HG03520 (cell line): ENCODE measurements around the gene EIF4B.
A peak's percentile ranks its signal among the peaks of the same experiment; 100 is the strongest.

ENCODE experiments used
- ATAC-seq: cut with Tn5 transposase; IDR thresholded peaks from one replicate; pipeline ENCODE4 v1.9.1; 2021; ENCODE audit warnings: mild to moderate bottlenecking, moderate library complexity; ENCODE audit not compliant: unreplicated experiment

The EIF4B gene

GRCh38 chr12:53067993-53068770 is 61.9 kb downstream of the EIF4B start:
- no peak for ATAC-seq

- no peak for ATAC-seq
Observed at GRCh38 chr12:53068811-53069585, 62.7 kb downstream of the EIF4B start.

DNA sequence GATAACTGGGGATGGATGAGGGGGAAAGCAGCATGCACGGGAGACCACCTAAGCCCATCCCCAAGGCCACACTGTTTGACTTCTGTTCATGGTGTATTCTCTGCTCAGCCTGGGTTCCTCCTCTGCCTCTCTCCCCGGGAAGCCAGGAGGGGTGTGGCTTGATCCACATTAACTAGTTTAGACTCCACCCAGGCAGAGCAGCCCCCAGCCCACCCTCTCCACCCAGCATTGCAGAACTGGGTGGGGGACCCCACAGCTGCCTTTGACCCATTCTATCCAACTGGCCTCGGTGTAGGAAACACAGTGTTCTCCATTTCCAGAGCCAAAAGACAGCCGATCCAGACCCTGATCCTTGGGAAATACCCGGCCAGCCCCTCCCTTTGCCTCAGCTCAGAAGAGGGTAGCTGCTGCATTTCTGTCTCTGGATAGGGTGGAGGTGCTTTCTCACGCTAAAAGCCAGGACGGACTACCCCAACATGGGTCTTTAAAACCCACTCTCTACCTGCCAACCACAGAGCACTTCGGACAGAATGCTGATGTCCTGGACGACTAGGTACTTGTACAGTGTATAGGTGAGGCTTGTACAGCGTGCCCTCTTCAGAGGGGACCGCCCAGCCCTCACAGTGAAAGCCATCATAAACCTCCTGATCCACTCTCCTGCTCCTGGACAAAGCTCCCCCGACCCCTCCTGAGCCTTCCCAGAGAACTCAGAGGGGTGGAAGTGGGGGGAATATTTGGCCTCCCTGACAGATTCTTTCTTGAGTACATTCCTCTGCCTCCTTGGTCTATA is 63.6 kb downstream of the EIF4B start:
- no peak for ATAC-seq

- ATAC-seq, result no peak
Observed at GRCh38 chr12:53070877-53071492, 64.7 kb downstream of the EIF4B start.

- ATAC-seq, result no peak
Observed at GRCh38 chr12:53071591-53072551, 65.6 kb downstream of the EIF4B start.

DNA sequence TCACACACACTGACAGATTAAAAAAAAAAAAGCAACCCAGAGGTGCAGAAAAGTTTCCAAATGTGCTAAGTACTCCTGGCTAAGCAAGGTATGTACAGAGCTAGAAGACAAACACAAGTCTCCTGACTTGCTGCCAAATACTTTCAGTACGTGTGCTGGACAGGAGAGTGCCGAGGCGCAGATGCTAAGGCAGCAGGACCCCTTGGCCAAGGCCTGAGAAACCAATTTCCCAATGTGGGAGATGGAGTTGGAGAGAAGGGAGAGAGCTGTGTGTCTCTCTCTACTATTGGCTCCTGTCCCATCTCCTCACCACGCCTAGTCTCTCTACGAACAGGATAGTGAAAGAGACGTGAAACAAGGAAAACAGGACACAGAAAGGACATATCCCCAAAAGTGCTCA is 67.6 kb downstream of the EIF4B start:
- ATAC-seq, result no peak

- no peak for ATAC-seq
Observed at GRCh38 chr12:53074283-53074998, 68.2 kb downstream of the EIF4B start.

DNA sequence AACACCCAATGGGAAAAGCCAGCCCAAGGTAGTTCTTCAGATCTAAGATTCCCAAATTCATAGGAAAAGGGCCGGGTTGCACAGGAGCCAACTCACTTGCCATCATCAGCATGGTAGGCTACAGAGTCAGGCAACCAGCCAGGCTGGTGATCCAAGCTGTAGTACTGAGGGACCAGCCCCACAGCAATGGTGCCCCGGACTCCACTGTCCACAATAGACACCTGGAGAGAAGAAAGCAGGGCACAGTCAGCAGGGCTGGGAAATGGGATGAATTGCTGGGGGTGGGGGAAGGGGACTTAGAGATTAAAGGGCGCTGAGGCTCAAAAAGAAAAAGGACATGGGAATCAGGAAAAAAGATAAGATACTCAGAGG is 68.7 kb downstream of the EIF4B start:
- ATAC-seq, result no peak

GRCh38 chr12:53076461-53076860 is 70.2 kb downstream of the EIF4B start:
- no peak for ATAC-seq

DNA sequence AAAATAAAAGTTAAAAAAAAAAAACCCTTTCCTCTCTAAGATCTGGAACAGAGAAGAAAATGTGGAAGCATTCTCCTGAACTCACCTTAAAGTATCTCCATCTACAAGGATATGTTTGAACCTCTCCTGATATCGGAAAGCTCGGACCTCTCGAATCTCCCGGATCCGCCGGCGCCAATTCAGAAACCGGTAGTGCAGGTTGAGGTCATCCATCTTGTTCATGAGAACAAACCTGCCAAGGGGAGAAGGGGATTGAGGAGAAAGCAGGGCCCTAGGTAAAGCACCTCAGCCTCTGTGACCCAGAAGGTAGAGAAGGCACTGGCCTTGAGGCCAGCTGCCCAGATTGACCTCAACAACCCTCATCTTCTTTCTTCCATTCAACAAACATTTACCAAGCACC is 70.8 kb downstream of the EIF4B start:
- no peak for ATAC-seq

- no peak for ATAC-seq
Observed at GRCh38 chr12:53078425-53079225, 72.4 kb downstream of the EIF4B start.

DNA sequence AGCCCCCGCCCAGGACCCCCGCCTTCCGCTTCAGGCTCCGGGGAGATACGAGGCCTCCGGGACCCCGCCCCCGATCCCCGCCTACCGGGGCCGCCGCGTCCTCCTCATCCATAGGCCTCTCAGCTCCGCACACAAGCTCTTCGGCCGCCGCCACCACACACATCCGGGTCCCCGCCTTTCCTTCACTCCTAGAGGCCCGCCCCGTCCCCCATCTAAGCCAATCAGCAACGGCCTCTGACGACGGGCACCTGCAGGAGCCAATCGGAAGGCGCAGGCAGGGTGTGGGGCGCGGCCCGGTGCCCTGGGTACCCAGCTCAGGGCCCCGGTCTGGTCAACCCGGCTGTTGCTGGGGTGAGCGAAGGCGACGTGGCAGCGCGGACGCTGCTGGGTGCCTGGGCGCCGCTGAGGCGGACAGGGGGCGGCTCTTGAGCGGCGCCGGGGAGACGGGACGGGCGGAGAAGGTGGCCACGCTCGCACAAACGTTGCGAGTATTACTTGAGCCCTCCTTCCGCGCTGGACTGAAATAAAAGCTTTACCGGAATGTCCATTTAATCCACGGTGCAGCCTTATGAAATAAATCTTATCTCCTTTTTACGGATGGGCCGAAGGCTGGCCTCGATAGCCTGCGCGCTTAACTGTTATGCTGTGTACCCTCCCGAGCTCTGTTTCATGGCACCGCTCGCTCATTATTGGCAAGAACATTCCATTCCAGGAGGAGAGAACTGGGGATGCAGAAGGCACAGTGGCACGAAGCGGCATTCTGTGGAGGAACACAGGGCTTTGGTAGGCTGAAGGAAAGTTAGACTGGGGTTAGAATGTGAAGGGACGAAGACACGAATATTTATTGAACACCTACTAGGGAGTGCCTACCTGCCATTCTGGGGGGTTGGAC is 73.2 kb downstream of the EIF4B start, which contains the start of gene SPRYD3:
TSS of gene SPRYD3 (minus strand) at position 165 of the 892 bp plus-strand sequence. CDS start at position 108, 57 bp downstream.
- ATAC-seq, result peak; percentile 97

DNA sequence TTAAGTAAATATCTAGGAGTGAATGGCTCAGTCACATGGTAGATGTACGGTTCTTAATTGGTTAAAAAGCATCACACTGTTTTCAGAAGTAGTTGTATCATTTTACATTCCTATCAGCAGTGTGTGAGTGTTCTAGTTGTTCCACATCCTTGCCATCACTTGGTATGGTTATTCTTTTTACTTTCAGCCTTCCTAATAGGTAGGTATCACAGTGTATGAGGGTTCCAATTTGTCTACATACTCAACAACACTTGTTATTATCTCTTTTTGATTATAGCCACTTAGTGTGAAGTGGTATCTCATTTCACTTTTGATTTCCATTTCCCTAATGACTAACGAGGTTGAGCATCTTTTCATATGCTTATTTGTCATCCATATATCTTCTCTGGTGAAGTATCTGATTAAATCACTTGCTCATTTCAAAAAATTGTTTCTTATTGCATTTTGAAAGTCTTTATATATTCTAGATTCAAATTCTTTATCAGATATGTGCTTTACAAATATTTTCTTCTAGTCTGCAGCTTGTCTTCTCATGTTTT is 76.5 kb downstream of the EIF4B start:
- no peak for ATAC-seq

DNA sequence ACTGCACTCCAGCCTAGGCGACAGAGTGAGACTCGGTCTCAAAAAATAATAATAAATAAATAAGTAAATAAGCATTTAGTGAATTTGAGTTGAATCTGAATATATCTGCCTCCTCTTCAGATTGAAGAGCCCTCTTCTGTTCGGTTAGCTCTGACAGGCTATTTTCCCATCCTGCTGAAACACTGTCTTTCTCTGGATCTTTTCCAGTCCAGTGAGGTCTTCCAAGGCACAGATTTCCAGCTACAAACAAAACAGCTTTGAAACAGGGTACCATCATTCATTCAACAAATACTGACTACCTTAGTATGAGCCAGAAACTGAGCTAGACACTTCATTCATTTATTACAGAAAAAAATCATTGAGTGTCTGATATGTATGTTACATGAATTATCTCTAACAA is 80.1 kb downstream of the EIF4B start:
- ATAC-seq, result no peak

DNA sequence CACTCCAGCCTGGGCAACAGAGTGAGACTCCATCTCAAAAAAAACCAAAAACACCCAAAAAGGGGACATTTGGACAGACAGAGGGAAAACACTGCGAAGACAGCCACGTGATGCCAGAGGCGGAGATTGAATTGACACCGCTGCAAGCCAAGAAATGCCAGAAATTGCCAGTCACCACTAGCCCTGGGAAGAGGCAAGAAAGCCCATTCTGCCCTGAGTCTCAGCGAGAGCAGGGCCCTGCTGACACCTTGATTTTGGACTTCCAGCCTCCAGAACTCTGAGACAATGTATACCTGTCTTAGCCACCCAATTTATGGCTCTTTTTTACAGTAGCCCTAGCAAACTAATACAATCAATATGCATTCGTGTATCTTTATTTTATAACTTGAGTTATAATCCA is 83.8 kb downstream of the EIF4B start:
- ATAC-seq, result no peak

GRCh38 chr12:53090554-53090953 is 84.3 kb downstream of the EIF4B start:
- no peak for ATAC-seq

GRCh38 chr12:53091756-53092155 is 85.5 kb downstream of the EIF4B start:
- ATAC-seq, result no peak
